HG03520 (cell line): Measurements from ENCODE around the gene DLL3.

Experiments
- ATAC-seq: cut with Tn5 transposase; IDR thresholded peaks from one replicate; pipeline ENCODE4 v1.9.1; 2021; ENCODE audit warnings: mild to moderate bottlenecking, moderate library complexity; ENCODE audit not compliant: unreplicated experiment

Gene DLL3

GRCh38 chr19:39481229-39481545 lies 17.6 kb upstream of the DLL3 start:
- no peak for ATAC-seq

DNA sequence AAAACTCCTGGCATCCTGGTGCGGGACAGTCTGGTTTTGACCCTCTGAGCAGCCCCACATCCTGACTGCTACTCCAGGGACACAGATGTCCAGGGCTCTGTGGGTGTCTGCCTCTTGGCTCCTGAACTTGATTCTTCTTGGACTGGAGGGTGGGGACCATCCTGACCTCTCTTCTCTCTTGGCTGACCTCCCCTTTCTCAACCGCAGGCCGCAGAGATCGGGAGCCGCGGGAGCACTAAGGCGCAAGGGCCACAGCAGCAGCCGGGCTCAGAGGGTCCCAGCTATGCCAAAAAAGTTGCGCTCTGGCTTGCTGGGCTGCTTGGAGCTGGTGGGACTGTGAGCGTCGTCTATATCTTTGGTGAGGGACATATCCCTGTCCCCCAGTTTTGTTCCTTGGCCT lies 17.1 kb upstream of the DLL3 start:
- no peak for ATAC-seq

- ATAC-seq, result no peak
Observed at GRCh38 chr19:39483141-39483540, 15.6 kb upstream of the DLL3 start.

DNA sequence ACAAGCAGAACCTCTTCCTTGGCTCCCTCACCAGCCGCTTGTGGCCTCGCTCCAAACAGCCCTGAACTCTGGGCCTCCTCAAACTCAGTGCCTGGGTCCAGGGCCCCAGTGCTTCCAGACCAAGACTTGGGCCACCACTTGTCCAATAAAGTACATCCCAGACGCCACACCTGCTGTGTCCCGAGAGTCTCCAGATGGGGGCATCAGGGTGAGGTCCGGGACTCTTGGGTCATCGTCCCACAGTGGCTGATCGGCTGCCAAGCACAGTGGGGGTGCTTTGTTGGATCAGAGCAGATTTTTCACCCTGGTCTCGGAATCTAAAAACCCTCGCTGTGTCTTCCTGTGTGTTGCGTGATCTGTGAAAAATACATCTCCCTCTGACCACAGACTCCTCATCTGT lies 9.0 kb upstream of the DLL3 start:
- no peak for ATAC-seq

- ATAC-seq, result no peak
Observed at GRCh38 chr19:39492225-39492624, 6.5 kb upstream of the DLL3 start.

- ATAC-seq, result no peak
Observed at GRCh38 chr19:39492788-39493187, 6.0 kb upstream of the DLL3 start.

- ATAC-seq, result no peak
Observed at GRCh38 chr19:39494661-39495060, 4.1 kb upstream of the DLL3 start.

GRCh38 chr19:39496063-39496462 lies 2.7 kb upstream of the DLL3 start:
- ATAC-seq, result no peak

GRCh38 chr19:39497701-39497995 lies 1.1 kb upstream of the DLL3 start:
- no peak for ATAC-seq

DNA sequence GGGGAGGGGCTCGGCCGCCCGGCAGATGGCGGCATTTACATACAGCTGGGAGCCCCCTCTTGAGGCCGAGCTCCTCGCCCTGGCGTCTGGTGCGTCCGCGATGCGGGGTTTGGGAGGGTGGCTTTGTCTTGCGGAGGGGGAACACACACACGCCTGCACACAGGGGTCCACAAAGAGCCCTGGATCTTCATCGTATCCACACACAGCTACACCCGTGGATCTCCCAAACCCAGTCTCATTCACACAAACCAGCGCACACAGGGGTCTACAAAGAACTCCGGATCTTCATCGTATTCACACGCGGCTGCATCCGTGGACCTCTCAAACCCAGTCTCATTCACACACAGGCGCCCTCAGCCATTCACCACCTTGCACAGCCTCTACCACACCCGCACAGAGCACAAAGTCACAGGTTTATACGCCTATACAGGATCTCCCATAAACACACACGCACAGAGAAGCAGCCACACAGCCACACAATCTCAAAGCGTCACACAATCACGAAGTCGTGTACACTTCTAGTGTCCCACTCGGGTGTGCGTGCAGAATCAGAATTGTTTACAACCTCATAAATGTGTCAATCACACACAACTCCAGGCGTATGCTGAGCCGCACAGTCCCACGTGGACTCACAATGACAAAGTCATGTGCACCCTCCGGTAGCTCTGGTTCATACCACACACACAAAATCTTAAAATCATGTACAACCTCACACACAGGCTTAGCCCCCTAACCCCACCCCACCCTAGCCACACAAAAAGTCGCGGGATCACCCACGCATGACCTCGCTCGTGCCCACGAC lies 550 bp upstream of the DLL3 start:
- no peak for ATAC-seq

GRCh38 chr19:39499932-39500331 lies 1.2 kb downstream of the DLL3 start:
- ATAC-seq, result no peak

DNA sequence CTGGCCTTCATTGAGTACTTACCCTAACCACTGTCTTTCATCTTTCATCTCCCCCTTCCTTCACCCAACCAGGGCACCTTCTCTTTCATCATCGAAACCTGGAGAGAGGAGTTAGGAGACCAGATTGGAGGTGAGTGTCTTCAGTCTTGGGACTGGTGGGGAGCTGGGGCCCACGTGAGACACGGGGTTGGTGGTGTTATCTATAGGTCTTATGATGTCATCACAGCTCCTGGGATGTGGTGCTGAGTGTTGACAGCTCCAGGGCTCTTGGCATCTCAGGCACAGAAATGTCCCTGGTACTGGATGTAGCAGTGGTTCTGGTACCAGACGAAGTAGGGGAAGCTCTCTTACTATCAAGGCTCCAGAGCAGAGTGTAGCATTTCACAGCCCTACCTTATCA lies 1.8 kb downstream of the DLL3 start:
- no peak for ATAC-seq

- ATAC-seq, result no peak
Observed at GRCh38 chr19:39501340-39501739, 2.6 kb downstream of the DLL3 start.

DNA sequence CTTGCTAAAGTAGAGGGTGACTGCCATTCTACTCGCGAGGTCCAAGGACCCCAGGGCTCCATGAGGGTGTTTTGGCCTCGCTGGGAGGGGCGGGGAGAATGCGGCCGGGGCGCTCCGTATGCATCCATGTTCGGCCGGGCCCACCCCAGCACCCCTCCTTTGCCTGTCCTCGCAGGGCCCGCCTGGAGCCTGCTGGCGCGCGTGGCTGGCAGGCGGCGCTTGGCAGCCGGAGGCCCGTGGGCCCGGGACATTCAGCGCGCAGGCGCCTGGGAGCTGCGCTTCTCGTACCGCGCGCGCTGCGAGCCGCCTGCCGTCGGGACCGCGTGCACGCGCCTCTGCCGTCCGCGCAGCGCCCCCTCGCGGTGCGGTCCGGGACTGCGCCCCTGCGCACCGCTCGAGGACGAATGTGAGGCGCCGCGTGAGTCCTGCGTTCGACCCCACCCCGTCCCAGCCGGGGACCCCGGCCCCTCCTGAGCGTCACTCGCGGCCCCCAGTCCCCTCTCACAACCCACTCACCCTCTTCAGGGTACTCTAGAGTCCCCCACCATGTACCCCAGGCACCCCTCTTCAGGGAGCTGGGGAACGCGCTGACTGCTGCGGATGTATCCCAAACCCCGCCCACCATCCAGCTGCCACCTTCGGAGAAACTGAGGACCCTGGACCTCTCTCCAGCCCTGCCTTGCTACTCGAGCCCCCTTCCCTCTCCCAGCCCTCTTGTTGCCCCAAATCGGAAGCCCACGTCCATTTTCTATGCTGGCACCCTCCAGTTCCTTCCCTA lies 4.1 kb downstream of the DLL3 start:
- no peak for ATAC-seq

- ATAC-seq, result no peak
Observed at GRCh38 chr19:39506598-39506943, 7.8 kb downstream of the DLL3 start.

GRCh38 chr19:39506944-39507714 lies 8.4 kb downstream of the DLL3 start:
- ATAC-seq, result no peak

GRCh38 chr19:39507715-39508364 lies 9.1 kb downstream of the DLL3 start:
- no peak for ATAC-seq

GRCh38 chr19:39508629-39509028 lies 9.9 kb downstream of the DLL3 start:
- ATAC-seq, result no peak

DNA sequence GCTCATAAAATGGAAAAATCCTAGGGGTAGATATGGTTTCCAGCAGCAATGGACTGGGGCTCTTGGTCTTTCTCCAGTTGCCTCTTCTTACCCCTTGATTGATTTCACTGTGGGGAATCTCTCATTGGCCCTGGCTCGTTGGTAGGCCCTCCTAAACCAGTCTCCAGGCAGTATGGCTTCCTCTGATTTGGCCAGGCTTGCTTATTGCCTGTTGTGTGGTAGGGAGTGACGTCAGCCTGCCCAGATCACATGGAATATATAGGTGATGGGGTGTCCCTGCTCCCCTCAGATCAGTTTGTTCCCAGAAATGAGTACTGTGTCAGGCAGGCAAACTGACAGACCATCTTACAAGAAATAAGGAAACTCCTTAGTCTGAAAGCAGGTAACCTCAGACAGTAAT lies 10.5 kb downstream of the DLL3 start:
- ATAC-seq, result no peak

DNA sequence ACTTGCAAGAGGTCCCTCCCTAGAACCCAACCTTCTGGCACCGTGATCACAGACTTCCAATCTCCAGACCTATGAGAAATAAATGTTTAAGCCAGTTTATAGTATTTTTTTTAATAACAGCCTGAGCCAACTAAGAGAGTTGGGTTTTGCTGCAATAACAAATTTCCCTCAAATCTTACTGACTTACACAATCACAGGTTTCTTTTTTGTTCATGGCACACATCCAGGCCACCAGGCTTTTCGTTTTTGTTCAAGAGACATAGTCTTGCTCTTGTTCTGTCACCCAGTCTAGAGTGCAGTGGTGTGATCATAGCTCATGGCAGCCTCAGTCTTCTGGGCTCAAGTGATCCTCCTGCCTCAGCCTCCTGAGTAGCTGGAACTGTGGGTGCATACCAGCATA lies 14.2 kb downstream of the DLL3 start:
- no peak for ATAC-seq

DNA sequence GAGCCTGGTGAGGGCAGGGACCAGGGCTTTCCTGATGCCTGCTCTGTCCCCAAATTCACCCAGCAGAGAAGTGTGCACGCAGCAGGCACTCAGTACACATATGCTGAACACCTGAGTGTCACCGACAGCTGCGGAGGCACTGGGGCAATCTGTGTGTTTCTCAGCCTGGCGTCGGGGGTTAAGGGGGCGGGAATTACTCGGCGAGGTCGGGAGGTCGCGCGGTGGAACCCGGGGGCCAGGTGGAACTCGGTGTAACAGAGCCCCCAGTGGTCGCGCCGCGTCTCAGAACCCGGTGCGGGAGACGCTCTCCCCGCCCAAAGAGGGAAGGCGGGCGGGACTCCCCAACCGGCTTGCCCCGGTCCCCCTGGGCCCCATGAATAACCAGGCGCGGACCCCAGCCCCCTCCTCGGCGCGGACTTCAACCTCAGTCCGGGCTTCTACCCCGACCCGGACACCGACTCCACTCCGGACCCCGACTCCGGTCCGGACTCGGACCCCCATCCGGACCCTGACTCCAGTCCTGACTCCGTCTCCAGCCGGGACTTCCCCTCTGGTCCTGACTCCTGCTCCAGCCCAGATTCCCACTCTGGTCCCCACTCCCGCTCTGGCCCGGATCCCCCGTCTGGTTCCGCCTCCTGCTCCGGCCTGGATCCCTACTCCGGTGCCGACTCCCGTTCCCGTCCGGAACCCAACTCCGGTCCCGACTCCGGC lies 16.2 kb downstream of the DLL3 start, which contains the start of gene SELENOV:
Gene SELENOV, plus strand, starts transcription at position 300 of the 711 bp plus-strand sequence. Its CDS starts 74 bp downstream, at position 374.
- no peak for ATAC-seq
